SKM-1 treated with dmso at 0.1 percent for 144 hours (cell line): ENCODE data around the gene PTGS1.
"Not testable (repeated sequence)": the region's sequence is repeated elsewhere in the genome, so short reads cannot be mapped to it uniquely, and the experiment has no call there.

ENCODE experiments used
- DNase-seq: peaks from one replicate; lab custom pipeline; 2025; ENCODE audit not compliant: unreplicated experiment; lab: John Stamatoyannopoulos, UW

PTGS1 gene

DNA sequence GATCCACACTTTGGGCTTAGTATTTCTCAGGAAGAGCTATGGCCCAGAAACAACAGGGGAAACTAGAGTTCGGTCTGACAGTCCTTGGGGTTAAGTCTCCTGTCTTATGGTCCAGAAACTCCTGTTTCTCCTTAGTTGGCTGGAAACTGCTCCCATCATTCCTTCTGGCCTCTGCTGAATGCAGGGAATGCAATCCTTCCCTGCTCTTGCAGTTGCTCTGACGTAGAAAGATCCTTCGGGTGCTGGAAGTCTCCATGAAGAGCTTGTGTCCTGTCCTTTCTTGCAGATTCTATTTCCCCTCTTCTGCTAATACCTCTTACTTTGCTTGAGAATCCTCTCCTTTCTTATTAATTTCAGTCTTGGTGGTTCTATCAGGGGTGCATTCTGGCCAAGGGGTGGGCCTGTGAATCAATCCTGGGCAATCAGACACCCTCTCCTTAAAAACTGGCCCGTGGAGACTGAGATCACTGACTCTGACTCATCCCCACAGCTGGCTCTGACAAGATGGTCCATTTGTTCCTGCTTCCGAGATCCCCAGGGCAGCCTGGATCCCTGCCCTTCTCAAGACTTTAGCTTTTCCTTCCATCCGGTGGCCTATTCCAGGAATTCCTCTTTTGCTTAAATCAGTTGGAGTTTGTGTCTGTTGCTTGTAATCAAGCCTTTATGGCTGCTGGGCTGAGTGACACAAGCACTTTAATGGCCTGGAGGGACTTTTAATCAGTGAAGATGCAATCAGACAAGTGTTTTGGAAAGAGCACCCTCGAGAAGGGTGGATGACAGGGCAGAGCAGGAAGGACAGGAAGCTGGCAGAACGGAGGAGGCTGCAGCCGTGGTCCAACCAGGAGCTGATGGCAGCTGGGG, 23.7 kb downstream of the PTGS1 start:
- DNase-seq: no peak

DNA sequence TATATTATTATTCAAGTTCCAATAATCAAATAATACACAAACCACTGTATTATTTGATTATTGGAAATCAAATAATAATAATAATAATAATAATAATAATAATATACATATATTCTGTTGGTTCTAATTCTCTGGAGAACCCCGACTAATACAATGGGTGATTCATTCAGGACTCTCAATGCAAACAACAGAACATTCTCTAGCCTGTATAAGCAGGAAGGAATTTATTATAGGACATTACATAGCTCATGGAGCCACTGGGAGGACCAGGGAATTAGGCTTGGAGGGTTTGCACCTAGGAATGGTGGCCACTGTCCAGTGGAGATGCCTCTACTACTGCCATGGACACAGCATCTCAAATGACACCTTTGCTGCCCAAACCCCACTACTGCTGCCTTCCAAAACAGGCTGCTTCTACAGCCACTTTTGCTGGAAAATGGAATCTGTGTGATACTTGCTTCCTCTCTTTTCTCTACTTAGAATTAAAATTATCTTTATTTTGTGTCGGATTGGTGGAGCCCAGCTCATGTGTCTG, 25.9 kb downstream of the PTGS1 start:
- no peak for DNase-seq

DNA sequence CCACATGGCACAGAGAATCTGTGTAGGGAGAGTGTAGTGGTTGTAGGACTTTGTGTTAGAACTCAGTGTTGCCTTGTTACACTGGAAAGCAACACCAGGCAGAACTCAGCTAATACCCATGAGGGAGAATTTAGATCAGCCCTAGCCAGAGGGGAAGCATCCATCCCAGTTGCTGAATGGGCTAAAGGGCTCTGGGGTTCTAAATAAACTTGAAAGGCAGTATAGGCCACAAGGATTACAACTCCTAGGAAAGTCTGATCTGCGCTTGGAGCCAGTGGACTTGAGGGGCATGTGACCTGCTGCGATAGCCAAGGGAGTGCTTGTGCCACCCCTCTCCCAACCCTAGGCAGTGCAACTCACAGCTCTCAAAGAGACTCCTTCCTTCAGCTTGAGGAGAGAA, 26.9 kb downstream of the PTGS1 start:
- no peak for DNase-seq

DNA sequence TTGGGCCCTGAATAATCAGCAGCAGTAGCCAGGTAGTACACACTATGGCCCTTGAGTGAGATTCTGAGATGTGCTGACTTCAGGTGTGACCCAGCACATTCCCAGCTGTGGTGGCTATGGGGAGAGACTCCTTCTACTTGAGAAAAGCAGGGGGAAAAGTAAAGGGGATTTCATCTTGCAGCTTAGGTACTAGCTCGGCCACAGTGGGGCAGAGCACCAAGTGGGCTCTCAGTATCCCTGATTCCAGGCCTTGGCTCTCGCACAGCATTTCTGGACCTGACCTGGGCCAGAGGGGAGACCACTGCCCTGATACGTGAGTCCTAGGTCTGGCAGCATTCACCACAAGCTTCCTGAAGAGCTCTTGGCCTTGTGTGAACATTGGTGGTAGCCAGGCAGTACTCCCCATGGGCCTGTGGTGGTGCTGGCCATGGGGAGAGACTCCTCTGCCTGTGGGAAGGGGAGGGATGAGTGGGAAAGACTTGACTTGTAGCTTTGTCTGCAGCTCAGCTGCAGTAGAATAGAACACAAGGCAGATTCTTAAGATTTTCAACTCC, 27.6 kb downstream of the PTGS1 start:
- no peak for DNase-seq

DNA sequence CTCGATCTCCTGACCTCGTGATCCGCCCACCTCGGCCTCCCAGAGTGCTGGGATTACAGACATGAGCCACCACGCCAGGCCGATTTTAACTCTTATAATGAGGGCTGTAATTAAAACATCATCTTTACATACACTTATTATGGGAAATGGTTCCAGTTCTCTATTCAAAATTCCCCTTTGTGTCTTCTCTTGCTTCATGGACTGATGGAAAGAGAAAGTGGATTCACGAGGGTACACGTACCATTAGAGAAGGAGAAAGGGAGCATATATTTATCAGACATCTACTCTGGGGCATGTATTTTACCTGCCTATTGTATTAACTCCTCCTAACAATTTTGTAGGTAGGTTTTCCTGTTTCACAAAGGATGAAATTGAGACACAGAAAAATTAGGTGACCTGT, 31.1 kb downstream of the PTGS1 start:
- no peak for DNase-seq

DNA sequence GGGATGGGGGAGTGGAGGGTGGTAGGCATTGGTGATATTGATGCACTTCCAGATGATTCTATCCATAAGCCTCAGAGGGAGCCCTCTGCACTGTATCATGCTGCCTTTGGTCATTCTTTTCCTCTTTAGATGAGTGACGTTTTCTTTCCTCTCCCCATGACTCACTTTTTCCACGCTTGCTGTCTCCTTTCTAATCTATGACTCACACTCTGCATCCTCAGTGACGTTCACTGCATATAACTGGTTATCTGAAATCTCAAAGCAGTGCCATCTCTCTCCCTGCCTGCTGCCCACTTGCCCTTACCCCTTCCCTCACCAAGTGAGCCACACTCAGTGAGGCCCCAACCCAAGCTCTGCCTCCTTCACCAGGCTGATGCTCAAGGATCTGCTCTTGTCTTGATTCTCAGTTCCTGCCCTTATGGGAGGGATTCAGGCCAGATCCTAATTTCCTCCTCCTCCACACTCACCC, 31.6 kb downstream of the PTGS1 start:
- DNase-seq: no peak

DNA sequence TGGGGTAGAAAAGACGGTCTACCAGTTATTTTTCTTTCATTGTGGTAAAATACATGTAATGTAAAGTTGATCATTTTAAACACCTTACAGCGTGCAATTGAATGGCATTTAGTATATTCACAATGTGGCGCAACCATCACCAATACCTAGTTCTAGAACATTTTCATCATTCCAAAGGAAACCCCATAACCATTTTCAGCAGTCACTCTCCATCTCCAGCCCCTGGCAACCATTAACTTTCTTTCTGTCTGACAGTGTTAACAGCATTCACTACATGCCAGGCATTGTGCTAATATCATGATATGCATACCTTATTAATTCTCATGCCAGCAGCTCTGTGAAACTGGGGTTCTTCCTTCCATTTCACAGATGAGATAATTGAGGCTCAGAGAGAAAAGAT, 32.0 kb downstream of the PTGS1 start:
- no peak for DNase-seq

DNA sequence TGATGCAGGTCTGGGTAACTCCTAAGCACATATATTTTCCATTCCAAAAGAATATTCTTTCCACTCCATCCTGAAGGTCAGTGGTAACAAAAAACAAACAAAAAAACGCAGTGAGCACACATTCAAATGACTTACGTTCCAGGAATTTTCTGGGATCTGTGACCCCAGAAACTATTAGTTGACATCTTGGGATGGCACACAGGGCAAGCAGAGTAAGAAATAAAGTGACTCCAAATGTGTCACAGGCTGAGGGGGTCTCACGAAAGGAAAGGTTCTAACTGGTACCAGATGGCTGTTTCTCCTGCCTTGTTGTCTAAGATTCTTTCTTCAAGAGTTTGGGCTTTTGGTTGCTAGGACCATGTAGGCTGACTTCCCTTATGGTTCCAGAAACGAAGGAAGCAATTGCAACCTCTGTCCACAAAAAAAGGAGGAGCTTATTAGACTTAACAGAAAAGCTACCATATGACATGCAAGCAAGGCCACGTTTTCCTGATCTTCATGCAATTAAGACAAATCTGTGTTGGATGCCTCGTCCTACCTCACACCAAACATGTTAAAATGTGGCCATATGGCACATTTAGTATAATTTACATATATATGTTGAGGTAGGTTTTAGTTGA, 32.7 kb downstream of the PTGS1 start:
- no peak for DNase-seq

DNA sequence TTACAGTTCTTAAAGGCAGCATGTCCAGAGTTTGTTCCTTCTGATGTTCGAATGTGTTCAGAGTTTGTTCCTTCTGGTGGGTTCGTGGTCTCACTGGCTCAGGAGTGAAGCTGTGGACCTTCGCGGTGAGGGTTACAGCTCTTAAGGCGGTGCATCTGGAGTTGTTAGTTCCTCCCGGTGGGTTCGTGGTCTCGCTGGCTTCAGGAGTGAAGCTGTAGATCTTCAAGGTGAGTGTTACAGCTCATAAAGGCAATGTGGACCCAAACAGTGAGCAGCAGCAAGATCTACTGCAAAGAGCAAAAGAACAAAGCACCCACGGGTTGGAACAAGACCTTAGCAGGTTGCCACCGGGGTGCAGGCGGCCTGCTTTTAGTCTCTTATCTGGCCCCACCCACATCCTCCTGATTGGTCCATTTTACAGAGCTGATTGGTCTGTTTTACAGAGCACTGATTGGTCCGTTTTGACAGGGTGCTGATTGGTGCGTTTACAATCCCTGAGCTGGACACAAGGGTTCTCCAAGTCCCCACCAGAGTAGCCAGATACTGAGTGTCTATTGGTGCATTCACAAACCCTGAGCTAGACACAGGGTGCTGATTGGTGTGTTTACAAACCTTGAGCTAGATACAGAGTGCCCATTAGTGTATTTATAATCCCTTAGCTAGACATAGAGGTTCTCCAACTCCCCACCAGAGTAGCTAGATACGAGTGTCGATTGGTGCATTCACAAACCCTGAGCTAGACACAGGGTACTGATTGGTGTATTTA, 34.7 kb downstream of the PTGS1 start:
- DNase-seq: not testable (repeated sequence)

DNA sequence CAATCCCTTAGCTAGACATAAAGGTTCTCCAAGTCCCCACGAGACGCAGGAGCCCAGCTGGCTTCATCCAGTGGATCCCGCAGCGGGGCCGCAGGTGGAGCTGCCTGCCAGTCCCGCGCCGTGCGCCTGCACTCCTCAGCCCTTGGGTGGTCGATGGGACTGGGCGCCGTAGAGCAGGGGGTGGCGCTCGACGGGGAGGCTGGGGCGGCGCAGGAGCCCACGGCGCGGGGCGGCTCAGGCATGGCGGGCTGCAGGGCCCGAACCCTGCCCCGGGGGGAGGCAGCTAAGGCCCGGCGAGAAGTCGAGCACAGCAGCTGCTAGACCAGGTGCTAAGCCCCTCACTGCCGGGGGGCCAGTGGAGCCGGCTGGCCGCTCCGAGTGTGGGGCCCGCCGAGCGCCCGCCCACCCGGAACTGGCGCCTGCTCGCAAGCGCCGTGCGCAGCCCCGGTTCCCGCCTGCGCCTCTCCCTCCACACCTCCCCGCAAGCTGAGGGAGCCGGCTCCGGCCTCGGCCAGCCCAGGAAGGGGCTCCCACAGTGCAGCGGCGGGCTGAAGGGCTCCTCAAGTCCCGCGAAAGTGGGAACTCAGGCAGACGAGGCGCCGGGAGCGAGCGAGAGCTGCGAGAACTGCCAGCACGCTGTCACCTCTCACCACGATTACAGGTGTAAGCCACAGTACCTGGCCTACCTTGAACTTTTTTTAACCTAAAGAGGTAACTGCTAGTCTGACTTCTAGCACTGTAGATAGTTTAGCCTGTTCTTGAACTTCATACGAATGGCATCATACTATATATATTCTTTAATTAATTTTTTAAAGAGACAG, 35.5 kb downstream of the PTGS1 start:
- no peak for DNase-seq

DNA sequence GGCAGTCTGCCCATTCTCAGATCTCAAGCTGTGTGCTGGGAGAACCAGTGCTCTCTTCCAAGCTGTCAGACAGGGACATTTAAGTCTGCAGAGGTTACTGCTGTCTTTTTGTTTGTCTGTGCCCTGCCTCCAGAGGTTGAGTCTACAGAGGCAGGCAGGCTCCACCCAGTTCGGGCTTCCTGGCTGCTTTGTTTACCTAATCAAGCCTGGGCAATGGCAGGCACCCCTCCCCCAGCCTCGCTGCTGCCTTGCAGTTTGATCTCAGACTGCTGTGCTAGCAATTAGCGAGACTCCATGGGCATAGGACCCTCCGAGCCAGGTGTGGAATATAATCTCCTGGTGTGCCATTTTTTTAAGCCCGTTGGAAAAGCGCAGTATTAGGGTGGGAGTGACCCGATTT, 43.3 kb downstream of the PTGS1 start:
- not testable (repeated sequence) for DNase-seq

DNA sequence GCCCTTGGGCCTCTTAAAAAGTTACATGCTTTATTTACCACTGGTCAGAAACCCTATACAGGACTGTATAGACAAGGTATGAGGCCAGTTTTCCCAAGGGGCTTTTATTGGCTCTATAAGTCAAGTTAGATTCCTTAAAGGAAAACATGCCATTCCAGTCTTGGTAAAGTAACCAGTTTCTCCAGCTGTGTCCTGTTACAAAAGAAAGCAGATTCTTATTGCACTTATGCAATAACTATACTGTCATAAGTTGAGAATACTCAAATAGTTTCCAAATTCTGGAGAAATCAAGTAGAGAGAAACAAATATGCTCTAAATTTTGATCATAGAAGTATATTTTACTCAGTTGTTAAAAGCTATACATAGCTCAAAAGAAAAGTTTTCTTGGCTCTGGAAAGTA, 47.2 kb downstream of the PTGS1 start:
- no peak for DNase-seq

DNA sequence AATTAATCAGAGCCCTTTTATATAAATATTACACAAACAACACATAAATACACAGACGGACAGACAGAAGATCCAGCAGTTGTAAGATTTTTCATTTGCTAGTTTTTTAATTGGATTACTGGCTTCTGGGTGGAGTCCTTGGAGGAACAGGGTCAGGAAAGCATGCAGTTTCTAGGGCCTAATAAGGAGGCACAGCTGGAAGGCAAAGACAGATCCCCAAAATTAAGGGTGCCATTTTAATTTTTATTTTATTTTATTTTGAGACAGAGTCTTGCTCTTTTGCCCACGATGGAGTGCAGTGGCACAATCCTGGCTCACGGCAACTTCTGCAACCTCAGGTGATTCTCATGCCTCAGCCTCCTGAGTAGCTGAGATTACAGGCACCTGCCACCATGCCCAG, 49.5 kb downstream of the PTGS1 start:
- DNase-seq: no peak

DNA sequence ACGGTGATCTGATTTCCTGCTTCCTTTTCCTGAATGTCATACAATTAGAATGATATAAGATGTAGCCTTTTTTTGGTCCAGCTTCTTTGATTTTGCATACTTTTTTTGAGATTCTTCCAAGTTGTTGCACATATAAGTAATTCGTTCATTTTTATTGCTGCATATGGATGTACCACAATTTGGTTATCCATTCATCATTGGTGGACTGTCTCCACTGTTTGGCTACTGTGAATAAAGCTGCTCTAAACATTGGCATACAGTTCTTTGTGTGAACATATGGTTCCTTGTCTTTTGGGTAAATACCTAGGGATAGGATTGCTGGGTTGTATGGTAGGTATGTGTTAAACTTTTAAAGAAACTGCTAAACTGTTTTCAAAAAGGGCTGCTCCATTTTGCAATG, 54.3 kb downstream of the PTGS1 start:
- DNase-seq: no peak

DNA sequence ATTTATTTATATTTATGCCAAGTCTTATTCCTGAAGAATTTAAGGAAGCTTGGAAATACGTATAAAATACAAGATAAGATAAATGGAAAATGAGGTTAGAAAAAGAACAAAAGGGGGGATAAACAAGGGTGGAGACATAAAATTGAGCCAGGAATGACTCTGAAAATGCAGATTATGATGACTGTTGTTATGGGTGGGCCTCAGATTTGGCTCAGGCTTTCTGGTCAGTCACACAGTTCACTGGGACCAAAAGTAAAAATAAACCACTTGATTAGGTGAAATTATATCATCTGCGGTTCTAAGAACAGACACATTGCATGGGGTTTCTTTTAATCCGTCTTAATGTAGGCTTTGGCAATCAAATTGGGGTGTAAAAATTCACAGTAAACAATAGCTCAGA, 55.9 kb downstream of the PTGS1 start:
- DNase-seq: no peak

DNA sequence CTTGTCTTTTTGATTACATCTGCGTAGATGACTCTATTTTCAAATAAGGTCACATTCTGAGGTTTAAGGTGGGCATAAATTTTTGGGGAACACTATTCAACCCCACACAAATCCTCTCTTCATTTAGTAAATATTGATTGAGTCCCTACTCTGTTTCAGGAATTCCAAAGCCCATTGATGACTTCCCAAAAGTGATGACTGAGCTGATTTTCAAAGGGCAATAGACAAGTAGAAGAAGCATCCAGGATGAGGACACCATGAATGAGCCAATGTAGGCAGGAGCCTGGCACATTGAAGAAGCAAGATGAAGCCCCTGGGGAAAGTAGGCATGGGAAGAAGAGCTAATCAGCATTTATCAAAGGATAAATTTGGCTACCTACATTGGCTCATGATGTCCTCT, 71.7 kb downstream of the PTGS1 start:
- DNase-seq: no peak

DNA sequence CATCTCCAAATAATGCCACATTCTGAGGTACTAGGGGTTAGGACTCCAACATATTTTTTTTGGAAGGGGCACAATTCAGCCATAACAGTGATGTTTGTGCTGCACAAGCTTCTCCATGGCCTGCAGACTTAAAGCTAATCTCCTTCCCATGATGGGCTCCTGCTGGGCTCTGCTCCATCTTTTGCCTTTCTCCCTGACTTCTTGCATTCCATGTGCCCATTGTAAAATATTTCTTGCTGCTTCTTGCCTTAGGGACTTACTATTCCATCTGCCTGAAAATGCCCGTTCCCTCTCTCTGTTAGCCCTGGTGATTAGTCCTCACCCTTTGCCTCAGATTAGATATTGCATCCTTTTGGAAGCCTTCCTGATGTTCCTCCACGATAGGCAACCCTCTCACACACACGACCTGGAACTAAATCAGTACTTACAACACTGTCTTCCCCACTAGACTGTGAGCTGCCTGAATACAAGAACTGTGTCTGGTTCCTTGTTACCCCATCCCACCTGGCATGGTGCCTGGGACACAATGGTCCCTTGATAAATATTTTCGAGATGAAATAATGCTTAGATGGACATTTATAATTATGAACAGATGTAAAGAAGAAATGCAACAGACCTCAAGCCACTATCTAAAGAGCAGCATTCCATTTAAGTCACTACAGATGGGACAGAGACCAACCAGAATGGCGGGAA, 73.4 kb downstream of the PTGS1 start:
- no peak for DNase-seq
